HG03565 (cell line): ENCODE measurements around the gene ZDHHC8.

Source experiments
- ATAC-seq: cut with Tn5 transposase; IDR thresholded peaks from one replicate; pipeline ENCODE4 v1.9.1; 2021; ENCODE audit warnings: mild to moderate bottlenecking, moderate library complexity; ENCODE audit not compliant: unreplicated experiment

Gene ZDHHC8, protein sequence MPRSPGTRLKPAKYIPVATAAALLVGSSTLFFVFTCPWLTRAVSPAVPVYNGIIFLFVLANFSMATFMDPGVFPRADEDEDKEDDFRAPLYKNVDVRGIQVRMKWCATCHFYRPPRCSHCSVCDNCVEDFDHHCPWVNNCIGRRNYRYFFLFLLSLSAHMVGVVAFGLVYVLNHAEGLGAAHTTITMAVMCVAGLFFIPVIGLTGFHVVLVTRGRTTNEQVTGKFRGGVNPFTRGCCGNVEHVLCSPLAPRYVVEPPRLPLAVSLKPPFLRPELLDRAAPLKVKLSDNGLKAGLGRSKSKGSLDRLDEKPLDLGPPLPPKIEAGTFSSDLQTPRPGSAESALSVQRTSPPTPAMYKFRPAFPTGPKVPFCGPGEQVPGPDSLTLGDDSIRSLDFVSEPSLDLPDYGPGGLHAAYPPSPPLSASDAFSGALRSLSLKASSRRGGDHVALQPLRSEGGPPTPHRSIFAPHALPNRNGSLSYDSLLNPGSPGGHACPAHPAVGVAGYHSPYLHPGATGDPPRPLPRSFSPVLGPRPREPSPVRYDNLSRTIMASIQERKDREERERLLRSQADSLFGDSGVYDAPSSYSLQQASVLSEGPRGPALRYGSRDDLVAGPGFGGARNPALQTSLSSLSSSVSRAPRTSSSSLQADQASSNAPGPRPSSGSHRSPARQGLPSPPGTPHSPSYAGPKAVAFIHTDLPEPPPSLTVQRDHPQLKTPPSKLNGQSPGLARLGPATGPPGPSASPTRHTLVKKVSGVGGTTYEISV

DNA sequence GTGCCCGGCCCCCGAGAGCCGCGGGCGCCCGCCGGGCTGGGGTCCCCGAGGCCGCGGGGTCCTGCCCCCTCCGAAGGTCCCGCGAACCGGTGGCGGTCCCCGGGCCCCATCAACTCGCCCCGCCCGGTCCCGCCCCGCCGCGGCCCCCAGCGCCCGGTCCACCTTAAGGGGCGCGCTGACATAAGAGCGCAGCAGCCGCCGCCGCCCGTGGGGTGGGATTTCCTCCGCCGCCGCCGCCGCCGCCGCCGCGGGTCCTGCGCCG lies at the start of gene ZDHHC8:
Gene ZDHHC8 (plus strand): TSS at position 208 of the 262 bp plus-strand sequence. CDS start 144 bp downstream, outside the sequence.
- ATAC-seq = no peak

DNA sequence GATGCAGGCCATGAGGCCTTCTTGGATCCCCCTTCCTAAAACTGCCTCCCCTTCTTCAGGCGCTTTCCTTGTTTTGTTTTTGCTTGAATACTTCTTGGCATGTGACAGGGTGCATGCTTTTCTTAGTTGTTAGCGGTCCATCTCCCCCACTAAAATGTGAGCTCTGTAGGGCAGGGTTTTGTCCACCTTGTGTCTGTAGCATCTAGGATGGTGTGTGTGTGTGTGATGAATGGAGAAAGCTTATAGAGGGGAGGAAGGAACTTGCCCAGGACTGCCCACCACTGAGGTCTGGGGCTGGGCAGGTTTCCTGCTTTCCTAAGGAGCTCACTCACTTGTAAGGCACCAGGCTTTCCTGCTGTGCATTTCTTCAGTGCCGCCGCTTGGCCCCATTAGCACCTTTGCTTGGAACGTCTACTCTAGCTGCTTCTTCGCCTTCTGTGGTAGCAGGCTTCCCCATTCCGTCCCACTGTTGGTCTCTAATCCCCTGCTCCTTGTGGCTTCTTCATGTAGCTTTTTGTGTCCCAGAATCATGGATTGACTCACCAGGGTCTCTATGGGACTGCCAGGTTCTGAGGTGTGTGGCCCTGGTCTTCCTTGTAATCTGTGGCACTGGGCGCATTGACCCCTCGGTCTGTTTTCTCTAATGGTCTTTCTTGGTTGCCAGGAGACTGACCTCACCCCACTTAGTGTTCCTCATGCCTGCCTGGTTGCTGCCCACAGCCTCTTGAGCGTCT lies 48.3 kb upstream of the ZDHHC8 start:
- no peak for ATAC-seq

DNA sequence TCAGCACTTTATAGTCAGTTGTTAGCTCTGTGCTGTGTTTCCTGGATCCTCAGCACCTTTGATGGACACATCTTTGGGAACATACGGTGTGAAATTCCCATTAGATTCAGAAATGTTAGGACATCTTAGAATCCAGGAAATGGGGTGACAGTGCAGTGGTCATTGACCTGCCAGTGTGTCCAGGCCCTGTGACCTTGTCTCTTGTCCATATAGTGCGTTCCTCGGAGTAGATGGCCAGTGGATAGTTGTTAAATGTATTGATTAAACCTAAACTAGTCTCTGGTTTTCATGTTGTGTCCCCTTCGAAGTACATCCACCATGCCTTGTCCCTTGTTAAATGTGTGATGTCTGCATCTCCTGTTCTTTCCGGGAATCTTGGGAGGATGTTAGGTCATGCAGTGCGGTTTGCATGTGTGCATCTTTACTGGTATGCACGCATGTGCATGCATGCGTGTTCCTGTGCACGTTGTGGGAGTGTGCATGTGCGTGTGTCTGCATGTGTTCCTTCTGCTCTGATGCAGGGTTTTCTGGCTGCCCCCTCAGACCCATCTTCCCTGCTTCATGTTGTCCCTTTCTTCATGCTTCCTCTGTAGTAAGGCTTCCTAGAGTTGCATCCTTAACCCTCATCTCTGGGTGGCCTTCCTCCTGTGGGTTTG lies 47.6 kb upstream of the ZDHHC8 start:
- no peak for ATAC-seq

DNA sequence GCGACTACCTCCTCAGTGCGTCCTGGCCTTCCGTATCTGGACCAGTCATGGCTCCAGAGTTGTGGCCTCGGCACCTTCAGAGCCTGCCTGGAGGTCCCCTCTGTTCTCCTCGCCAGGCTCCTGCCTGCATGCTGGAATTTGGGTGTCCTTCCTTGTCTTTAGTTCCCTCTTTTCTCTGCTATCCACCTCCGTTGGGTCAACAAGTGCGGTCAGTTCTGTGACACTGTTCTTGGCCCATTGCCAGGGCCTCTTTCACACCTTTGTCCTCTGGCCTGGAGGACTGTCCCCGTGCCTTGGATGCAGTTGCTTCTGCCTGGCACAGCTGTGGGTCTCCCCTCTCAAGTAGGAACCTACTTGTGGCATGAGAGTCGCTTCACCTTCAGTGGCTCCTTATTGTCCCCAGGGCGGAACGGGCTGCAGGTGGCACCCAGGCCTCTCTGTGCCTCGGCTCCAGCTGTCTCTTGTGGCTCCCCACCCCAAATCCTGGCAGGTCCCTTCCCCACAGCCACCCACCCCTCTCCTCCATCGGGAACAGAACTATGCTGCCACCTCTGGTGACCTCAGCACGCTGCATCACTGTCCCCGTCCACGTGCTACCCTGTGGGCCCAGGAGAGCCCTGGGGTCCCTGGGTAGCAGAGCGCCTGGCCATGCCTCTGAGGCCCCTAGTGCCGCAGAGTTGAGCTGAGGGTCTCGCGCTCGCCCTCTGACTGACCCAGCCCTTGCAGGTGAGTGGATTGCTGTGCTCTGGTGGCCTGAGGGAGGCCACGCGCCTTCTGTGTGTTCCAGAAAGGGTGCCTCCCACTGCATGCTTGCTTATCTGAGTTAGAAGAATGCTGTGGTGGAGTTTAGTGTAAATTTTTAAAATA lies 46.8 kb upstream of the ZDHHC8 start:
- ATAC-seq = no peak

DNA sequence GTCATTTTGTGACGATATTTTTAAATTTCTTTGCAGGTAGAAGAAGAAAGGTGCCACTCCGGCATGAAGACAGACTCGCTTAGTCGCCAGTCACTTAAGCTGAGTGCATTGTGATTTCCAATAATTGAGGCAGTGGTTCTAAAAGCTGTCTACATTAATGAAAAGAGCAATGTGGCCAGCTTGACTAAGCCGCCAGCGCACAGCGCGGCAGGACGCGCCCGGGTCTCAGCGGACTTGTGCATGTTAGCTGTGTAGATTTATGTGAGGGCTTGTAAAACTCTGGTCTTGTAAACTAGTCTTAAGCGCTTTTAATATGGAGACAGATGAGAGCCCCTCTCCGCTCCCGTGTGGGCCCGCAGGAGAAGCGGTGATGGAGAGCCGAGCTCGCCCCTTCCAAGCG lies 46.0 kb upstream of the ZDHHC8 start:
- no peak for ATAC-seq

DNA sequence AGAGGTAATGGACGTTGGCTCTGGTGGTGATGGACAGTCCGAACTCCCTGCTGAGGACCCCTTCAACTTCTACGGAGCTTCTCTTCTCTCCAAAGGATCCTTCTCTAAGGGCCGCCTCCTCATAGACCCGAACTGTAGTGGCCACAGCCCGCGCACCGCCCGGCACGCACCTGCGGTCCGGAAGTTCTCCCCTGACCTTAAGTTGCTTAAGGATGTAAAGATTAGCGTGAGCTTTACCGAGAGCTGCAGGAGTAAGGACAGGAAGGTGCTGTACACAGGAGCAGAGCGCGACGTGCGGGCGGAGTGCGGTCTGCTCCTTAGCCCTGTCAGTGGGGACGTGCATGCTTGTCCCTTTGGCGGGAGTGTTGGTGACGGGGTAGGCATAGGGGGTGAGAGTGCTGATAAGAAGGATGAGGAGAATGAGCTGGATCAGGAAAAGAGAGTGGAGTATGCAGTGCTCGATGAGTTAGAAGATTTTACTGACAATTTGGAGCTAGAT lies 45.5 kb upstream of the ZDHHC8 start:
- ATAC-seq = no peak

DNA sequence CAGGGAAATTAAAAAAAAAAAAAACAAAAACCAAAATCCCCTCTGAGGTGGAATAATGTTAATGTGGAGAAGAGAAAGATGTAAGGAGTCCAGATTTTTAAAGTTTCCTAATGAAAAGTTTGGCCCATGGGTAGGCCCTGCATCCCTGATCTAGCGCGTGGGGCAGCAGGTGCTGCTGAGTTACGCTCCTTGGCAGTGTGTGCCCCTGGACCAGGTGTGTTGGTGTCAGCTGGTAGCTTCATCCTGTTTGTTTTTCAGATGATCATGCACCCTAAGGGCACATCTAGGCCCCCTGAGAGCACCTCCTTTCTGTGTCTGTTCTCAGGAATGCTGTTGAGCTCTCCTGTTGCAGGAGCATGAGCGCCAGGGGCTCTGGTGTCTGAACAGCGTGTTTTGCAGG lies 44.8 kb upstream of the ZDHHC8 start:
- ATAC-seq = no peak

DNA sequence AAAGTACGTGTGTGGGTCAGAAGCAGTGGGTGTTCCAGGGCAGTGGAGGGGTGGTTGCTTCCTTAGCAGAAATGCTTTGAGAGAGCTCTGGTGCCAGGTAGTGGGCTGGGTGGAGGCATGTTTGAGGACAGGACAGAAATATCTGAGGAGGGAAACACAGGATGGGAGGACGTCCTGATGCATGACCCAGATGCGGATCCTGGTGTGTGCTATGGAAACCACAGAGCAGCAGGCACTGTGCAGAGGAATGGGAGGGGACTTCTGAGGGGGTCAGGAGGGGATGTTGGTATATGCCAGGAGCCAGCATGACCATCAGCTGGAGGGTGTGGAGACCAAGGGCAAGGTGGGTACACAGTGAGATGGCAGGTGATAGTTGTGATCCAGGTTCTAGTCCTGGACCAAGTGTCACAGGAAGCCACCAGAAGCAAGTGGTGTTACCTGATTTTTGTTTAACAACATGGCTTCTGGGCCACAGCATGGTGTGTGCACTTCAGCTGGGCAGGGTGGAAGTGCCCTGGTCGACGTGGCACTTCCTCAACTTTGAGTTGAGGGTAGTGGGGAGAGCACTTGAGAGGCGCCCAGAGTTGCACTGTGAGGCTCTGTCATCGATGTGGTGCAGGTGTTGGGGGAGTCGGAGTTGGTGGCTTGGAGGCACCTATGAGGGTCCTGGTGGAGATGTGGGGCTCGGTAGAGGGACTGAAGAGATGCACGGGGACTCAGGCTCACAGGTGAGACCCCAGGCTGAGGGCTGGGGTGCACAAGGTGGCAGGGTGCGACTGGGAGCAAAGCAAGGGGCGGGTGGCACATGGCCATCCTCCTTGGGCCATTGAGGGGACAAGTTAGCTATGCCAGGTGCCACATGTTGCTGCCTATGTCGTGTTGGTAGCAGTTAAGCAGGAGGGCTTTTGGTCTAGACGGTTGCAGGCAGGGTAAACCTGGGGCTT lies 44.0 kb upstream of the ZDHHC8 start:
- ATAC-seq = no peak

DNA sequence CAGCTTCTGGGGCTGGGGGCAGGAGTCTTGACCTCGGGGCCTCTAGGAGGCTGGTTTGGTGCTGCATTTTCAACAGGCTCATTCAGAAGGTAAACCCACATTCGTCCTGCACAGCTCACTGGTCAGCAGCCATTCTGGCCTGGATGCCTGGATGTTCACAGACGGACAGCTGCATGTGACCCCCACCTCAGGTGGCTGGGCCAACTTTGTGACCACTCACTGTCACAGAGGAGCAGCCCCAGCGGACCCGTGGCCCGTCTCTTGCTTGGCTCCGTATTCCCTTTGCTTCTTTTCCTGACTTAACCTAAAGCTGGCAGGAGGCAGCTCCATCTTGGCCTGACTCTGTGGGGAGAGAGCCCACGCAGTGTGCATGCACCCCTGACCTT lies 43.3 kb upstream of the ZDHHC8 start:
- no peak for ATAC-seq

DNA sequence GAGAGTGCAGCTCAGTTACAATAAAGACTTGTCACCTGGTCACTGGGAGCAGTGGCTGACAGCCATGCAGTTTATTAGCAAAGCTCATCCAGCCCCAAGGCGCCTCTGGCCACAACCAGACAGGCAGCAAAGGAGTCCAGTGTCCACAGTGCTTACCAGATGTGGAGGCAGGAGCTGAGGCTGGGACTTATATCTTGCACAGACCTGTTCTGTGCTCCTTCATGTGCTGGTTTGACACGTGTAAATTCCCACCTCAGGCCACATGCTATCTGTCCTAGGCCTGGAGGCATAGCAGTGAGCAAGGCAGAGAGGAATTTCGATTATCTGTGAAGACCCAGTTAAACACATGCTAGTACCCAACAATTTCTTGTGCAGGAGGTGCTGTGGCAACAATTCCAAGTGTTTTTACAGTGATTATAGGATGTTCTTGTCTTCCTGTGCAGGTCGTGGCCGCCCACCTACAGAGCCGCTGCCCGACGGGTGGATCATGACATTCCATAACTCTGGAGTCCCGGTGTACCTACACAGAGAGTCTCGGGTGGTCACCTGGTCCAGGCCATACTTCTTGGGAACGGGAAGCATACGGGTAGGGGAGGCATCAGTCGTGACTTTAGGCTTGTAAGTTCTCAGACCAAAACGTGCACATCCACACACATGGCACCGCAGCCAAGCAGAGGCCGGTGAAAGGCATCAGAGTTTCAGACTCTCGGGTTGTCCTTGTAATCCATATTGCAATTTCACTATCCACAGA lies 42.2 kb upstream of the ZDHHC8 start:
- no peak for ATAC-seq

DNA sequence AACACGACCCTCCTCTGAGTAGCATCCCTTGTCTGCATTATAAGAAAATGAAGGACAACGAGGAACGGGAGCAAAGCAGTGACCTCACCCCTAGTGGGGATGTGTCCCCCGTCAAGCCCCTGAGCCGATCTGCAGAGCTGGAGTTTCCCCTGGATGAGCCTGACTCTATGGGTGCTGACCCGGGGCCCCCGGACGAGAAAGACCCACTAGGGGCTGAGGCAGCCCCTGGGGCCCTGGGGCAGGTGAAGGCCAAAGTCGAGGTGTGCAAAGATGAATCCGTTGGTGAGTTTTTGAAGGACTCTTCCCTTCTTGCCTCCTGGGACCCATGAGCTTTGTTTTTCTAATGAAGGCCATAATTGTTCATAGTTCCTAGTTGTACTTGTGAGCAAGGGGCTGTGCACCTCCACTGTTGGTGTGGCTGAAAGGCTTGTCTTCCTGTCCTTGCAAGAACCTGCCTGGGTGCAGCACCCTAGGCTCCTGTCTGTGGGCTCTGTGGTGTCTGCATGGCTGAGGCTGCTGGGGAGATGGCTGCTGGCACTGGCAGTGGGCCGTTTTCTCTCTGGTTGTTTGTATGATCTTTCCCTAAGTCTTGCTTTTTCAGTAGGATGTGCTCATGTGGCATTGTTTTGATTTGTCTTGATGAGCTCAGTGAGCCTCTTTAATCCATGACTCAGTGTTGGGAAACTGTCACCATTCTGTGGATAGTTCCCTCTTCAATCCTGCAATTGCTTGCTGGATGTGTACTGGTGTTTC lies 41.5 kb upstream of the ZDHHC8 start:
- no peak for ATAC-seq

DNA sequence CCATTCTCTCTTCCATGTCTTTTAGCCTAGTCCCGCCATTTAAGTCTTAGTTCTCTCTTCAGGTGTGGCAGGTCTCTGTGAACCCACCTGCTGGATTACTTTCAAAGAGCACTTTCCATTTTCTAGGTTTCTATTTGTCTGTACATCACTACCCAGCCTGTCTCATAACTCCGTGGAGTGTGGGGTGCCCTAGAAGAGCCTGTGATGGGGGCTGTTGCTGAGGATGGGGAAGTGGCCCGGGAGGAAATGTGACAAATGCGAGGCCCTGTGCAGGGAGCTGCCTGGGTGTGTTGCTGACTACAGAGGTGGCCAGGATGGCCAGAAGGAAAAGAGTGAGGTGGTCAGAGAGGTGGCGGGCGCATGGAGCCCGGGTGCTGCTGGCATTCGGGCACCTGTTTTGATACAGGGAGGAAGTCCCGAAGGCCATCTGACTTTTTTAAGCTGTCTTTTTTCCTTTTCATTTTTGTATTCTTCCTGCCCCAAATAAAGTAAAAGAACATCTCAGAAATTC lies 40.8 kb upstream of the ZDHHC8 start:
- no peak for ATAC-seq

DNA sequence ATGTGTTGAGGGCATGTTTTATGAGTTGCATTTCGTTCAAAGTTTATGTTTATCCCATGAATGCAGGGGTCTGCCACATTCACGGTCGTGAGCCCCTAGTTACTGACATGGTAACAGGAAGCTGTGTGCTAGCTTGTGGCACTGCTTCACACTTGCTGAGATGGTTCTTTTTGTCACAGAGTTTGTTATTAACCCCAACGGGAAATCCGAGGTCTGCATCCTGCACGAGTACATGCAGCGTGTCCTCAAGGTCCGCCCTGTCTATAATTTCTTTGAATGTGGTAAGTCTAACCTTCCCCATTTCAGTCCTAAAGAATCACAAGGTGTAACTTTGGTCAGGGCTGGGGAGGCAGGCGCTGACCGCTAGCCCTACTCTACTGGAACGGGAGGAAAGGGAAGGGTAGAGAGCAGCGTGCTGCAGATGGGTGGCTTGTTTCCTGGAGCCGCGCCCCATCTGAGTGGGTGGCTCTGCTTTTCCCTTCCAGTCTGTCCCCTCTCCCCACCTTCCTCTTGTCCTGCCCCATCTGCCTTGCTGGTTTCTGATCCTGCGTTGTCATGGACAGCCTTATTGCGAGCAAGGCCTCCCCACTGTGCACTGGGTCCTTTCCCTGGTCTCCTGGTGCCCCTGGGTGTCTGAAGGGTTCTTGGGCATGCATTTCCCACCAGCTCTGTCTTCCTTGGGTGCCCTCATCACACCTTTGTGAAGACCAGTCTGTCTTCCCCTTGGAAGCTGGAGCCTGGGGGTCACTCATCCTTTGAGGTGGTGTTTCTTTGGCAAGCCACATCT lies 39.7 kb upstream of the ZDHHC8 start:
- ATAC-seq = no peak

DNA sequence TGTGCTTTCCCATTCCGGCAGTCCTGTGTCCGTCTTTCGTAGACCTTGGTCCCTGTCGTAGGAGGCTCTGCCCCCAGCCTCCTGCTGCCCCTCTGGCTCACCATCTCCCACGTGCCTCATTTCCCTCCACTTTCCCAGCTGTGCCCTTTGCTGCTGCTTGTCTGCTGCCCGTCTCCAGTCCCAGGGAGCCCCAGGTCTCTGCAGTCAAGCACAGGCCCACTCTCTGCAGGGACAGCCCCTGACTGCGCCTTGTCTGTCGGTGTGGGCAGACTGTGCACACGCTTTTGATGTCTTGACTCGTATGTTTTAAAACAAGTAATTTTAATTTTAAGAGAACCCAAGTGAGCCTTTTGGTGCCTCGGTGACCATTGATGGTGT lies 39.1 kb upstream of the ZDHHC8 start:
- no peak for ATAC-seq

DNA sequence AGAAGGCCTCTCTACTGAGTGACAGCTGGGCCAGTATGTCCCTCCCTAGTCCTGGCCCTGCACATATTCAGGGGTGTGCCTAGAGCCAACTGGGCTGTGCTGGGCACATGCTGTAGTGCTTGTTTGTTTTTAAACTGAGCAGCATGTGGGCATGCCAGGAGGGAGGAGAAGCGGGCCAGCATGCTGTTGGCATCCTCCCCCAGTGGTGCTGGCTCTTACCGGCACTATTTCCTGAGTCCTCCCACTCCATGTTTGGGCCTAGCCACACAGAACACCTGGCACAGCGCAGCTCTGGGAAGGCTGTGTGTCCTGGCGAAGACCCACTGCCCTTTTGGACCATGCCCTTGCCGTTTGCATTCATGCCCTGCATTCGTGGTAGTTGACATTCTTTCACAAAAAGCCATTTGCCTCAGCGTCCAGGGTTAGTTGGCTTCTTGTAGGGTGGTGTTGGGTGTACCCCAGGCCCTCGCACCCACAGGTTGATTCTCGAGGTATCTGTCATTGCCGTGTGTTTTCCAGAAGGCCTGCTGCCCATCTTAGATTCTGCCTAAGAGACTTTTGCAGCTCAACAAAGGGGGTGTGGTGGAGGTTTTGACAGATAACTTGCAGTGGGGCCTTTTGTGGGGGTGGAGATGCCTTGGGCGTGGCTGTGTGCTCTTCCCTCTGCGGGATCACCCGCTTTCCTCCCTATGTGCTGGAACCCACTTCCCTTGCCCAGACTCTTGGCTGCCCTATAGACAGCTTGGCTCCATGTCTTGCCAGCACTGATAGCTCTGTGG lies 38.0 kb upstream of the ZDHHC8 start:
- no peak for ATAC-seq

DNA sequence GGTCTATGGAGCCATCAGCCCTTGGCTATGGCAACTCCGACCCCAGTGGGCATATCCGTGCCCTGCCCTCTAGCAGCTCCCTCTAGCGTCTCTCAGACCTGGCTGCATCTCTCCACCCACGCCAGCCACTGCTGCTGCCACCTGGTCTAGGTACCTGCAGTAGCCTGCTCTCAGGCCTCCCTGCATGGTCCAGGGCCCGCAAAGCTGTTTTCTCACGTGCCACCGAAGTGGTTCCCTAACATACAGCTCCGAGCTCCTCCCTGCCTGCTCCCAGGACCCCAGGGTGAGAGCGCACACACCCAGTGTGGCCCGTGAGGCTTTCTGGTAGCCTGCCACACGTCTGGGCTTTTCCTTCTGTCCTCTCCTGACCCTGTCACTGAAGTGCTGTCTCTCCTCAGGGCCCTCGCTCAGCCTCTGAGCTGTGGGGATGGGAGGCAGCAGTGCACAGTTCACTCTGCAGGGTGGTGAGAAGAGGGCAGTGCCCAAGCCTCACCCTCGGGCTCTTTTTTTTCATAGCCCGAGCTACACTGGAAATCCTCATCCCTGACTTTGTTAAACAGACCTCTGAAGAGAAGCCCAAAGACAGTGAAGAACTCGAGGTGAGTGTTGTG lies 37.3 kb upstream of the ZDHHC8 start:
- no peak for ATAC-seq
